NT2/D1 (cell line): ENCODE measurements around the gene RNF212.
"Not testable (repeated sequence)": the region's sequence is repeated elsewhere in the genome, so short reads cannot be mapped to it uniquely, and the experiment has no call there.

Source experiments
- DNase-seq: peaks from one replicate; pipeline ENCODE4 v3.0.0-alpha.2; 2011; ENCODE audit warnings: low read depth, low spot score
- H3K27me3 ChIP-seq: 2 replicates; pipeline ENCODE4 v1.6.0; 2011; ENCODE audit warnings: mild to moderate bottlenecking; ENCODE audit not compliant: insufficient read length, insufficient read depth
- H3K36me3 ChIP-seq: 2 replicates; pipeline ENCODE4 v1.6.1; 2011; ENCODE audit warnings: mild to moderate bottlenecking, low read length, mixed read lengths; ENCODE audit not compliant: insufficient read depth, insufficient read length
- H3K4me1 ChIP-seq: 2 replicates; pipeline ENCODE4 v1.5.1; 2011; ENCODE audit not compliant: insufficient read depth, insufficient read length
- H3K4me3 ChIP-seq: 2 replicates; pipeline ENCODE4 v1.5.1; 2011; ENCODE audit warnings: low read depth; ENCODE audit not compliant: insufficient read length
- H3K9ac ChIP-seq: 2 replicates; pipeline ENCODE4 v1.6.0; 2011; ENCODE audit warnings: low read depth; ENCODE audit not compliant: insufficient read length
- H3K9me3 ChIP-seq: 2 replicates; pipeline ENCODE4 v1.5.1; 2011; ENCODE audit warnings: mild to moderate bottlenecking, low read length; ENCODE audit not compliant: insufficient read depth
- SUZ12 ChIP-seq: IDR thresholded peaks from 2 replicates; pipeline ENCODE4 v1.6.1; 2011; ENCODE audit not compliant: insufficient read length, insufficient read depth; ENCODE audit errors: extremely low read depth
- YY1 ChIP-seq: IDR thresholded peaks from 2 replicates; pipeline ENCODE4 v1.6.1; 2011; ENCODE audit not compliant: insufficient read length, insufficient read depth
- ZNF274 ChIP-seq: IDR thresholded peaks from 2 replicates; pipeline ENCODE4 v1.6.1; 2011; ENCODE audit warnings: mild to moderate bottlenecking, low read depth, low read length

The RNF212 gene

GRCh38 chr4:1050486-1051213 is 62.7 kb downstream of the RNF212 start:
- Histone ChIP-seq H3K27me3 (peaks cover 42% of the 10 kb centered on the region), H3K4me3 (no peak overlapping the region), H3K4me1 (peaks cover 12% of the 10 kb centered on the region), H3K9ac (no peak overlapping the region), H3K9me3 (peaks cover 6% of the 10 kb centered on the region; the same call in 1 of the 2 replicates), H3K36me3 (no peaks in the 10 kb centered on the region)
- DNase-seq, result no peak
- TF ChIP-seq YY1 (no peak), ZNF274 (no peak), SUZ12 (no peak)

GRCh38 chr4:1049591-1049905 is 63.8 kb downstream of the RNF212 start:
- Histone ChIP-seq H3K36me3 (no peaks in the 10 kb centered on the region), H3K4me3 (no peak overlapping the region), H3K4me1 (peaks cover 20% of the 10 kb centered on the region), H3K27me3 (peaks cover 44% of the 10 kb centered on the region), H3K9ac (no peak overlapping the region), H3K9me3 (peaks cover 6% of the 10 kb centered on the region; the same call in 1 of the 2 replicates)
- no peak for TF ChIP-seq YY1
- no peak for TF ChIP-seq ZNF274
- no peak for TF ChIP-seq SUZ12
- DNase-seq, result no peak

GRCh38 chr4:1048773-1049590 is 64.4 kb downstream of the RNF212 start:
- no peak overlapping the region for H3K4me3 ChIP-seq
- H3K4me1 ChIP-seq, result peaks cover 24% of the 10 kb centered on the region
- peaks cover 45% of the 10 kb centered on the region for H3K27me3 ChIP-seq
- no peaks in the 10 kb centered on the region for H3K36me3 ChIP-seq
- no peak for DNase-seq
- TF ChIP-seq SUZ12 (no peak), ZNF274 (no peak), YY1 (no peak)
- H3K9ac ChIP-seq, result no peak overlapping the region
- H3K9me3 ChIP-seq, result peaks cover 6% of the 10 kb centered on the region; the same call in 1 of the 2 replicates

- no peak overlapping the region for H3K9ac ChIP-seq
- no peak for DNase-seq
- peaks cover 43% of the 10 kb centered on the region for H3K27me3 ChIP-seq
- no peak overlapping the region for H3K4me3 ChIP-seq
- H3K4me1 ChIP-seq, result peaks cover 28% of the 10 kb centered on the region
- TF ChIP-seq SUZ12, result no peak
- TF ChIP-seq ZNF274, result no peak
- TF ChIP-seq YY1, result no peak
- peaks cover 6% of the 10 kb centered on the region; the same call in 1 of the 2 replicates for H3K9me3 ChIP-seq
- H3K36me3 ChIP-seq, result no peaks in the 10 kb centered on the region
Measured at GRCh38 chr4:1047976-1048772, 65.2 kb downstream of the RNF212 start.

GRCh38 chr4:1047106-1047975 is 66.0 kb downstream of the RNF212 start:
- TF ChIP-seq SUZ12, result no peak
- TF ChIP-seq ZNF274, result no peak
- TF ChIP-seq YY1, result no peak

GRCh38 chr4:1046581-1047011 is 66.8 kb downstream of the RNF212 start:
- peak; percentile 44 for DNase-seq
- not testable (repeated sequence) for H3K36me3 ChIP-seq, H3K9me3 ChIP-seq, H3K4me3 ChIP-seq
- H3K27me3 ChIP-seq, result peaks cover 33% of the 10 kb centered on the region
- H3K9ac ChIP-seq, result peak overlapping the region; percentile 36
- peaks cover 26% of the 10 kb centered on the region for H3K4me1 ChIP-seq

More at GRCh38 chr4:1047106-1047975, 66.0 kb downstream of the RNF212 start:
- peaks cover 27% of the 10 kb centered on the region for H3K4me1 ChIP-seq
- no peak overlapping the region for H3K4me3 ChIP-seq
- H3K36me3 ChIP-seq, result no peaks in the 10 kb centered on the region
- peaks cover 6% of the 10 kb centered on the region; the same call in 1 of the 2 replicates for H3K9me3 ChIP-seq
- DNase-seq, result no peak
- peaks cover 37% of the 10 kb centered on the region for H3K27me3 ChIP-seq
- H3K9ac ChIP-seq, result peak overlapping the region; percentile 36
